NCI-H146 treated with DMSO at 0.1 percent for 48 hours (cell line): Measurements from ENCODE around the gene CPM.
"Not testable (repeated sequence)": the region's sequence is repeated elsewhere in the genome, so short reads cannot be mapped to it uniquely, and the experiment has no call there.

Source experiments
- DNase-seq: peaks from one replicate; lab custom pipeline; 2025; ENCODE audit not compliant: unreplicated experiment; lab: John Stamatoyannopoulos, UW

The CPM gene

GRCh38 chr12:68831751-68832503 is 101.0 kb downstream of the CPM start:
- DNase-seq, result no peak

- DNase-seq, result no peak
Observed at GRCh38 chr12:68831272-68831671, 101.7 kb downstream of the CPM start.

- DNase-seq, result no peak
Observed at GRCh38 chr12:68828672-68829068, 104.3 kb downstream of the CPM start.

GRCh38 chr12:68827895-68828671 is 104.9 kb downstream of the CPM start:
- DNase-seq, result no peak

- DNase-seq, result no peak
Observed at GRCh38 chr12:68825569-68826217, 107.3 kb downstream of the CPM start.

- no peak for DNase-seq
Observed at GRCh38 chr12:68824597-68825250, 108.2 kb downstream of the CPM start.

GRCh38 chr12:68824131-68824530 is 108.8 kb downstream of the CPM start:
- no peak for DNase-seq

- no peak for DNase-seq
Observed at GRCh38 chr12:68823696-68824095, 109.3 kb downstream of the CPM start.

GRCh38 chr12:68821357-68822188 is 111.4 kb downstream of the CPM start:
- no peak for DNase-seq

- not testable (repeated sequence) for DNase-seq
Observed at GRCh38 chr12:68819481-68819880, 113.5 kb downstream of the CPM start.

GRCh38 chr12:68815928-68816800 is 116.8 kb downstream of the CPM start:
- no peak for DNase-seq

GRCh38 chr12:68815232-68815927 is 117.6 kb downstream of the CPM start:
- no peak for DNase-seq

GRCh38 chr12:68814490-68815231 is 118.3 kb downstream of the CPM start:
- no peak for DNase-seq

- DNase-seq, result no peak
Observed at GRCh38 chr12:68813242-68813593, 119.8 kb downstream of the CPM start.

- no peak for DNase-seq
Observed at GRCh38 chr12:68812553-68813241, 120.3 kb downstream of the CPM start.

- DNase-seq, result not testable (repeated sequence)
Observed at GRCh38 chr12:68811573-68811972, 121.4 kb downstream of the CPM start.

- DNase-seq, result not testable (repeated sequence)
Observed at GRCh38 chr12:68810027-68810389, 123.0 kb downstream of the CPM start.
